NCI-H774 (cell line): Measurements from ENCODE around the gene RIOK3.
"Not testable (repeated sequence)": the region's sequence is repeated elsewhere in the genome, so short reads cannot be mapped to it uniquely, and the experiment has no call there.

Experiments used
- DNase-seq: peaks from one replicate; lab custom pipeline; 2025; lab: John Stamatoyannopoulos, UW

RIOK3 gene

GRCh38 chr18:23451011-23451410, 2.1 kb upstream of the RIOK3 start:
- DNase-seq: no peak

DNA sequence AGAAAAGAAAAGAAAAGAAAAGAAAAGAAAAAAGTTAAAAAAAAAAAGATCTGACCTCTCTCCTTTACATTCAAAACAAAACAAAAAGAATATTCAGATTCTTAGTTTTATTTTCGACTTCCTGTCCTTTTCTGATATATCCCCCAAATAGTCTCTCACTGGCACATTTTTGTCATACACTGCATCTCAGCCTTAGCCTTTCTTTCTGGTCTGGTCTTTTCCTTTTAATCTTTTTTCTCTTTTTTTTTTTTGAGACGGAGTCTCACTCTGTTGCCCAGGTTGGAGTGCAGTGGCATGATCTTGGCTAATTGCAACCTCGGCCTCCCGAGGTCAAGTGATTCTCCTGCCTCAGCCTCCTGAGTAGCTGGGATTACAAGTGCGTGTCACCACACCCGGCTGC, 1.6 kb upstream of the RIOK3 start:
- DNase-seq: no peak

DNA sequence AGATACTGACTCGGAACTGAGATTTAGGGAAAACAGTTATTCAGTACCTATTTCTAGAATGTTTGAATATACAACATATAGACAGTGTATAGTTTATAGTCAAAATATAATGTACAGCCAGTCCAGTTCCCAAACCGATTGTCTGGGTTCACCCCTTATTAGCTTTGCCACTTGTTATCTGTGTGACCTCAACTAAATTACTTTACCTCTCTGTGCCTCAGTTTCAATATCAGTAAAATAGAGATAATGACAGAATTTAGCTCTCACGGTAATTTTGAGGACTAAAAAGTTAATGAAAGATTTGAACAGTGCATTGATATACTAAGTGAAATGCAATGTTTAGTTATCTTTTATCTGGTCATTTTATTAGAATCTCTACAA, 750 bp upstream of the RIOK3 start:
- no peak for DNase-seq

- DNase-seq: no peak
Observed at GRCh38 chr18:23453680-23454058, 582 bp downstream of the RIOK3 start.

DNA sequence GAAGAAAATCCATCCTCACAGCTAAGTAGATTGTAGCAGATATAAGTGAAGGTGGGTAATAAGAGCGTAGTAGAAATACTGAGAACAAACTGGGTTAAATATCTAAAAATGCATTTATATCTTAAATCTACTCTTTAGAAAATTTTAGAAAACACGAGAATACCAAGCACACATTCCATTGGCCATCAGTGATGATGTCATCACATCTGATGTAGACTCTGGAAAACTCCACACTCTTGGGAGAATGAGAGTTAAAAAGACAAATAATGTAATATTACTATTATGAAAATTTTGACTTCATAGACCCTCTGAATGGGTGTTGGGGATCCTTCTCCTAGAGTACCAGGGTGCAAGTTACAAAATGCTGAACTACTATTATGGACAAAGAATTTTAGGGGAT, 3.7 kb downstream of the RIOK3 start:
- no peak for DNase-seq

DNA sequence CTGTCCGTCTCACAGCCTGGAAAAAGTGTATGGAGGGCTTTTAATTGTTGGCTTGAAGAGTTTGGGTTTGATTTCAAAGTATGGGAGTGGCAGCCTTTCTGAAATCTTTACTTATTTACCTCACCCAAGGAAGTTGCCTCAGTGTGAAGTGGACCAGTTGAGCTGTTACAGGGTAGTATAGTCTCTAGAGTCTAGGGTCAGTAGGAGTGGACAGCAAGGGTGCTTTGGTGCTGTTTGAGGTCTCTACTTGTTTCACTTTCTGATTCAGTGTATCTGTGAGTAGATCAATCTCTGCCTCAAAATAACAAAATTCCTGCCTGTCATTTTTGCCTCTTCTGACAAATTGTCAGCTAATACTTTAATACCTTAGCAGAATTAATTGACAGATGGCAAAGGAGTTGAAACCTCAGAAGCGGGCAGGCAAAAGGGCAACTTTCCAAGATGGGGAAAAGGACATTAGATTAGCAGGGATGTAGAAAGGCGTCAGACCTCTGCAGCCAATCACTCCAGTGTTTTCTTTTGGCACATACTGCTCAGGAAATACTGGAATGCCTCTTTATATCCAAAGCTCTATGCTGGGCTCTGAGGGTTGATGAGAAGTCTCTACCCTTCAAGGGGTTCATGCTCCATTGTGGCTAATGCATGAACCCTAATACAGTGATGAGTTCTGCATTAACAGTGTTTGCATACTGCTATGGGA, 5.9 kb downstream of the RIOK3 start:
- no peak for DNase-seq

DNA sequence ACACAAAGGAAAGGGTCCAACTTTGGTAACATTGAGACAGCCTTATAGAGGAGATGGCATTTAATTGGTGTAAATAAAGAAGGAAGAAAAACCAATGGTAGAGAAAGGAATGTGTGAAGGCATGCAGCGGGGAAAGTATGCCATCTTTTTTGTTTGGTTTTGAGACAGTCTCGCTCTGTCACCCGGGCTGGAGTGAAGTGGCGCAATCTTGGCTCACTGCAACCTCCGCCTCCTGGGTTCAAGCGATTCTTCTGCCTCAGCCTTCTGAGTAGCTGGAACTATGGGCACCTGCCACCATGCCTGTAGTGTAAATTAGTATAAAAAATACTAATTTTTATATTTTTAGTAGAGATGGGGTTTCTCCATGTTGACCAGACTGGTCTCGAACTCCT, 6.4 kb downstream of the RIOK3 start:
- no peak for DNase-seq

DNA sequence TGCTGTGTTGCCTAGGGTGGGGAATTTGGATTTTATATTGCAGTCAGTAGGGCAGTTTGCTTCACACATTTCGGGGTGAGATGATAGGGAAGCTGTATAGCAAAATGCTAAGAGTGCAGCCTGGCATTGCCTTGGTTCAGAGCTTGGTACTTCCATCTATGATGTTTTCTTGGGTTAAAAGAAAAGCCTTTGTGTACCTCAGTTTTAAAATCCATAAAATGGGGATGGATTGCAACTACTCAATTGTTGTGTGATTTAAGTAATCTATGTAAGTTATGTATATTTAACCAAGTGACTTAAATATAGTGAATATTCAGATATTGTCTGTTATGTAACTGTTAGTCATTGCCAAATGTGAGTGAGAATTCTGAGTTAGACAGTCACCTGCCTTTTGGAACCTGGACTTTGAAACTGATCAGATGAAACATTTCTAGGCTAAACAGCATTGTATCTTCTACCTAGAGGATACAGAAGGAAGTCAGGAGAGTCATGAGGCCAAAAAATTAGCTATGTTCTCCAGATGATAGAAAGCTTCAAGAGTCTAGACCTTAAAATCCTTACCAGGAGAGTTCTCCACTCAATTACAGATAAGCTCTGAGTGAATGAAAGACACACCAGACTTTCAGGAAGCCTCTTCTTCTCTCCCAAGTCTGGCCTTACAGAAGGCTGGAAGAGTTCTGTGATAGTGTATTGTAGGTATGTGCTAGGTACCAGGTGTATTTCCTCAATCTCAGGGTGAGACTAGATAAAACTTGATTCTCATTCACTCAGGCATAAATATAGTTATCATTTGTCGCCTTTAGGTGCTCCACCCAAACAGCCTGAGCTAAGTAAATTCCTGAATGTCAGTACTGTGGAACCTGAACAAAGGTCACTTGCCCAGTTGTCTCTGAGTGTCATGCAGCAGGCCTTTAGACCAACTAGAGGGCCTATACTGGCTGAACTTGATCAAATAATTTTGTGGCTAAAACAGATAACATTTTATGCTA, 7.5 kb downstream of the RIOK3 start:
- no peak for DNase-seq

- no peak for DNase-seq
Observed at GRCh38 chr18:23462876-23463275, 9.8 kb downstream of the RIOK3 start.

DNA sequence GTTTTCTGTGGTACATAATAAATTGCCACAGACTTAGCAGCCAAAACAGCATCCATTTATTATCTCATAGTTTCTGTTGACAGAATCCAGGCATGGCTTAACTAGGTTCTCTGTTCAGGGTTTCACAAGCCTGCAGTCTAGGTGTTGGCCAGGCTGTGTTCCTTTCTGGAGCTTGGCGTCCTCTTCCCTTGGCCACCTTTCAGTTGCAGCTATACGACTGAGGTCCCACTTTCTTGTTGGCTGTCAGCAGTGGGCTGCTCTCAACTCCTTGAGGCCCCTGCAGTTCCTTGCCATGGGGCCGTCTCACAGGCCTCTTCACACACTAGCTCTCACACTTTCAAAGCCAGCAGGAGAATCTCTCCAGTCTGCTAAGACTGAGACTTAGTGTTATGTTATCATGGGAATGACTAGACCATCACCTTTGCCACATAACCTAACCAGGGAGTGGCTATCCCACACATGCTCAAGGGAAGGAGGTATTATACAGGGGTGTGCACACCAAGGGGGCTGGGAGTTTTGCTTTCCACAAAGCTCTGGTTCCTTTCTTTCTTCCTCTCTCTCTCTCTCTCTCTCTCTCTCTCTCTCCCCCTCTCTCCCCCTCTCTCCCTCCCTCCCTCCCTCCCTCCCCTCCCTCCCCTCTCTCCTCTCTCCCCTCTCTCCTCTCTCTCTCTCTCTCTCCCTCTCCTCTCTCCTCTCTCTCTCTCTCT, 15.8 kb downstream of the RIOK3 start:
- DNase-seq: no peak

DNA sequence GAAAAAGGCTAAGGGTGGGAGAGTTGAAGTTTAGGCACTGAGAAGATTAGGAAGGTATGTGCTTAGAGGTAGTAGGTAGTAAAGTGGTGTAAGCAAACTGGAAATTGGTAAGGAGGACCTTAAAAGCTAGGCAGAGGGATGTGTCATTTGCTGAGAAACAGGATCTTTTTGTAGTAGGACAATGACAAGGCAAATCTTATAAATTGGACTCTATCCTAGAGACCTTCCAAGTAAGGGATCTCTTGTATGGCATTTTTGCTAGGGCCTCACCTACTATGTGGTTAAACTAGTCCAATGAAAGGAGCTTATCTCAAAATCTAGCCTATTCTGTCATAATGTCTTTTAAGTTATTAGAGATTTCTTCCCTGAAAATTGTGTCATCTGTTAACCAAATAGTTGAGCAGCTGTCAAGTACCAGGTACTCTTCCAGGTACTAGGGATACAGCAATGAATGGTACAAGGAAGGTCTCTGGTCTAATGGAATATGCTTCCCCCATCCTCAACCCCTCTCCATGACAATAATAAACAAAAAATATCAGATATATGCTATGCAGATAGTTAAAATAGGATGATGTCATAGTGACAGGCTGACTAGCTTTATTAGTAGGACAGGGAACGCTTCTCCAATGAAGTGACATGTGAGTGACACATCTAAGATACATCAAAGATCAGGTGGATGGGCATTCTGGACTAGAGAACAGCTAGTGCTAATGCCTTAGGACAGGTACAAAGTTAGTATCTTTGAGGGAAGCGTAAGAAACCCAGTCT, 17.7 kb downstream of the RIOK3 start:
- no peak for DNase-seq

GRCh38 chr18:23471486-23471885, 18.4 kb downstream of the RIOK3 start:
- DNase-seq: no peak

DNA sequence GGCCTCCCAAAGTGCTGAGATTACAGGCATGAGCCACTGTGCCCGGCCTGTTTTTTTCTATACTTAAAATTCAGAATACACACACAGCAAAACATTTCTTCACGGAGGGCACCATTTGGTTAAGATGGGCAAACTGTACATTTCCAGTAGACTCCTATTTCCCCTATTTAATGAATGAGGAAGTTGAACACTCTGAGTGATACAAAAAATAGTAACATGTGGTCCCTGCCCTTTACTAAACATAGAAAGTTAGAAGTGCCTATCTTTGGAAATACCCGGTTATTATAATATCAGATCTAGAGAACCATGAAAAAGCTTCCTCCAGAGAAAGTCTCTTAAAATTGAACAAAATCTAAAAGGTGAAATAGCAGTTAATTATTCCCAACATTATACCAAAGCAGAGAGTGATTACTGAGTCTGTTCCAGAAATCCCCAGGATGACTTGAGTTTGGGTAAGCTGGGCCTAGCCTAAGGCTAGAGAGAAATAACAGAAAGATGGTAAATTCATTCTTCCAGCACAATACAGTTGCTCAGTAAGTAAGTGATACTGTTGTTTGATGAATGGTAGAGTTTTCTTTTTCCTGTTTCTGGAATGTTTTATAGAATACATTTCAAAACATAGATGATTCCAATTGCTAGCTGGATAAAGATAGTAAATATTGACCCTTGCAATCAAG, 26.9 kb downstream of the RIOK3 start:
- no peak for DNase-seq

GRCh38 chr18:23484561-23485182, 31.6 kb downstream of the RIOK3 start:
- no peak for DNase-seq

DNA sequence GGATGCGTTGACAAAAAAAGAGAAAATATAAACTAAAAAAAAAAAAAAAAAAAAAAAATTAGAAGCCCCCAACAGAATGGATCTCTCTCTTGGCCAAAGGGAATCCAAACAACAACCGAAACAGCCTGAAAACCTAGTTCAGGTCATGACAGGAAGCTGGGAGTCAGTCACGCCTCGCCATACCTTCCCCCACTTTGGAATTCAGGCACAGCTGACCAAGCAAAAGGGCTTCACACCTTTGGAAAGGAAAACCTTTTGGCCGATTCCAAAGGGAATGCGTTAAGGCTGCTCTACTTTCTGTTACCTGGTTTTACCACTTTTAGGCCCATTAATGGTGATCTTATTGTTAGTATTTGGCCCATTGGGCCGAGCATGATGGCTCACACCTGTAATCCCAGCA, 32.3 kb downstream of the RIOK3 start:
- DNase-seq: no peak

DNA sequence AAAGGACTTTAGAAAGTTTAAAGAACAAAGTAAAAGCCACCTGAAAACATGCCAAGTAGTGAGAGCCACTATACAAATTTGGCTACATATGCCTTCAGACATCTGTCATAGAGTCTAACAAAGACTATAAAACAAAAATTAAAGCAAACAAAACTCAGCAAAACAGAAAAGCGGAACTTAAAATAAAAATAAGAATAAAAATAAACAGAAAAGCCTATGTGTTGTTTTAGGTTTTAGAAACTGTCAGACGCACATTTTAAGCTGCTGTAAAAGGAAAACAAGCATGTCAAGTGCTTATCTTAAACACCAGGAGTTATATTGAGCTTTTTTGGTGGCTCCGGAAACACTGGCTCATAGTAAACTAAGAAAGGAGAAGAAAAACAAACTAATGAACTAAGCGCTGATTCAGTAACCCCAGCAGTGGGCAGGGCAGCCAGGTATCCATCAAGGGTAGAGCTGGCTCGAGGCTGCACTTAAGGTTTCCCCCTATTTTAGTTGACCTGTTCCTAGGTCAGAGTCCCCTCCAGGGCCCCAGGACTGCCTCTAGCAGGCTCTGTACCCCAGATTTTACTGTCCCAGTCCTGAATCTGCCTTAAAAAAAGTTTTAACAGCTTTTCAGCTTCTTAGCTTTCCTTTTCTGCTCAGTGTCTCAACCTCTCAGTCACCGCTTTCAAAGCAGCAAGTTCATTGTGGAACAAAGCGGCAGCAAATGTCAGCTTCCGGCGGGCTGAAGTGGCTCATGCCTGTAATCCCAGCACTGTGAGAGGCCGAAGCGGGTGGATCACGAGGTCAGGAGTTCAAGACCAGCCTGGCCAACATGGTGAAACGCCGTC, 34.9 kb downstream of the RIOK3 start:
- DNase-seq: no peak

DNA sequence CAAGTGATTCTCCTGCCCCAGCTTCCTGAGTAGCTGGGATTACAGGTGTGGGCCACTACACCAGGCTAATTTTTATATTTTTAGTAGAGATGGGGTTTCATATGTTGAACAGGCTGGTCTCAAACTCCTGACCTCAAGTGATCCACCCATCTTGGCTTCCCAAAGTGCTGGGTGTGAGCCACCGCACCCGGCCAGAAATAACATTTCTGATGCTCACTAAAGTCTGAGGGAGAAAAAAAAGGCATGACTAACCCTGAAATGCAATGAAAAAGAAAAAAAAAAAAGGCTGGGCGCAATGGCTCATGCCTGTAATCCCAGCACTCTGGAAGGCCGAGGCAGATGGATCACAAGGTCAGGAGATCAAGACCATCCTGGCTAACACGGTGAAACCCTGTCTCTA, 36.5 kb downstream of the RIOK3 start:
- DNase-seq: not testable (repeated sequence)

GRCh38 chr18:23493654-23494053, 40.6 kb downstream of the RIOK3 start:
- DNase-seq: no peak

DNA sequence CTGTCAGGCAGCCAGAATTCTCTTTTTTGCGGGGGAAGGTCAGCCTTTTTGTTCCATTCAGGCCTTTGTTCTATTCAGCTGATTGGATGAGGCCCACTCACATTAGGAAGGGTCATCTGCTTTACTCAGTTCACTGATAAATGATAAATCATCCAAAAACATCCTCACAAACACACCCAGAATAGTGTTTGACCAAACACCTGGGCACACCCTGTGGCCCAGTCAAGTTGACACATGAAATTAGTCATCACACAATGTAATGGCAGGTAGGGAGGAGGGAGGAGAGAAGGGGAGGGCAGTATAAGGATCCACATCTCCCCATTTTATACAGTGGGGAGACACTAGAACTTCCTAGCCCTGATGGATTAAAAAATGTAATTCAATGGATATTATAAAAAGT, 41.9 kb downstream of the RIOK3 start:
- DNase-seq: peak; percentile 10
